GM12864 (cell line): ENCODE data around the gene MRPL1.
"Not testable (repeated sequence)": the region's sequence is repeated elsewhere in the genome, so short reads cannot be mapped to it uniquely, and the experiment has no call there.

Source experiments
- DNase-seq: peaks from one replicate; pipeline ENCODE4 v3.0.0-alpha.2; 2011; ENCODE audit warnings: low read depth
- H3K4me3 ChIP-seq: 2 replicates; pipeline ENCODE4 v1.5.1; 2011; ENCODE audit warnings: mild to moderate bottlenecking, low read depth, low read length, control low read depth
- TF ChIP-seq, protein P1 (sequence below): IDR thresholded peaks from 2 replicates; pipeline ENCODE4 v1.5.1; 2011; ENCODE audit warnings: low read depth, mild to moderate bottlenecking, moderate library complexity, low read length, control low read depth, inconsistent platforms; ENCODE audit errors: missing control alignments

Gene MRPL1

GRCh38 chr4:77849278-77849965 is 13.2 kb upstream of the MRPL1 start:
- H3K4me3 ChIP-seq, result no peak overlapping the region
- TF ChIP-seq, protein P1, sequence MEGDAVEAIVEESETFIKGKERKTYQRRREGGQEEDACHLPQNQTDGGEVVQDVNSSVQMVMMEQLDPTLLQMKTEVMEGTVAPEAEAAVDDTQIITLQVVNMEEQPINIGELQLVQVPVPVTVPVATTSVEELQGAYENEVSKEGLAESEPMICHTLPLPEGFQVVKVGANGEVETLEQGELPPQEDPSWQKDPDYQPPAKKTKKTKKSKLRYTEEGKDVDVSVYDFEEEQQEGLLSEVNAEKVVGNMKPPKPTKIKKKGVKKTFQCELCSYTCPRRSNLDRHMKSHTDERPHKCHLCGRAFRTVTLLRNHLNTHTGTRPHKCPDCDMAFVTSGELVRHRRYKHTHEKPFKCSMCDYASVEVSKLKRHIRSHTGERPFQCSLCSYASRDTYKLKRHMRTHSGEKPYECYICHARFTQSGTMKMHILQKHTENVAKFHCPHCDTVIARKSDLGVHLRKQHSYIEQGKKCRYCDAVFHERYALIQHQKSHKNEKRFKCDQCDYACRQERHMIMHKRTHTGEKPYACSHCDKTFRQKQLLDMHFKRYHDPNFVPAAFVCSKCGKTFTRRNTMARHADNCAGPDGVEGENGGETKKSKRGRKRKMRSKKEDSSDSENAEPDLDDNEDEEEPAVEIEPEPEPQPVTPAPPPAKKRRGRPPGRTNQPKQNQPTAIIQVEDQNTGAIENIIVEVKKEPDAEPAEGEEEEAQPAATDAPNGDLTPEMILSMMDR, result no peak
- no peak for DNase-seq

DNA sequence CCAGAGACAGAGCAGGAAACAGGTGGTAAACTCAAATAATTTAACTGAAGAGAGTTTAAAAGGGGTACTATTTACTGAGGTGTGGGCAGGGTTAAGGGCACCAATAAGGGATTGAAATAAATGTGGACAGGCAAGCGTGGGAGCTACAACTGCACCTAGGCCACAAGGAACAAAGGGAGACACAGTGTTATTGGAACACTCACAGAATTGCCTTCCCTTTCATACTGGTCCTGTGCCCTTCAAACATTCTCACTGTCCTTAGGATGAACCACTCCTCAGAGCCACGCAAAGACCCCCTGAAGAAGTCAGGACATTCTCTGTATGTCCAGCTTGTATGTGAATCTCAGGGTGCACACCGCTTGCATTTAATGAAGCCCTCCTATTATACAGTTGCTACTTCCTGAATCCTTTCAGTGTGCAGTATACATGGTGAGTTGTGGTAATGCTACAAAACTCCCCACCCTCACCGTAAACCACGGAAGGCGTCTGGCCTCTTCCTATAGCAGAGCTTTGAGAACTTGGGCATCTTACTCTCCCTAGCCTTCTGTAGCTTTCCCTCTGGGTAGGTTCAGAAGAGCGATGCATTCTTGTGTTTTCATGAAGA is 9.6 kb upstream of the MRPL1 start:
- TF ChIP-seq, protein P1, result no peak
- peak; percentile 35 for DNase-seq
- H3K4me3 ChIP-seq, result no peak overlapping the region

- H3K4me3 ChIP-seq, result no peak overlapping the region
These were observed 8.1 kb upstream of the MRPL1 start for GRCh38 chr4:77854431-77855111.

DNA sequence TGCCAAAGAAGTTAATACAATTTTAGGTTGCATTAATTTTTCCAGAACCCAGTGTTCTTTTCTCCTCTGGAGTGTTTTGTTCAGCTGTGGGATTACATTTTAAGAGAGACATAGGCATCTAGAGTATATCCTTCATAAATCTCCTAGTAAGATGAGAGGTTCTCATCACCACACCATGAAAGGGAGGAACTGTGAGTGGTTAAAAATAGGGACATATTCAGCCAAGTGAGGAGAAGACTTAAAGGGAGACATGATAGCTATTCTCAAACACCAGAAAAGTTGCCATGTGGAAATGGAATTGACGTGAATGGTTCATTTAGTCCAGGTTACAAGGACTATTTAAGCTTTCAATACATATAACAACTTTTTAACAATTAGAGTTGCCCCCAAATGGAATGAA is 6.5 kb upstream of the MRPL1 start:
- no peak for DNase-seq
- TF ChIP-seq, protein P1, result no peak
- no peak overlapping the region for H3K4me3 ChIP-seq

More at GRCh38 chr4:77854431-77855111, 8.1 kb upstream of the MRPL1 start:
- TF ChIP-seq, protein P1, result no peak
- no peak for DNase-seq

GRCh38 chr4:77859256-77859655 is 3.4 kb upstream of the MRPL1 start:
- TF ChIP-seq, protein P1, result no peak
- no peak for DNase-seq
- H3K4me3 ChIP-seq, result no peak overlapping the region

DNA sequence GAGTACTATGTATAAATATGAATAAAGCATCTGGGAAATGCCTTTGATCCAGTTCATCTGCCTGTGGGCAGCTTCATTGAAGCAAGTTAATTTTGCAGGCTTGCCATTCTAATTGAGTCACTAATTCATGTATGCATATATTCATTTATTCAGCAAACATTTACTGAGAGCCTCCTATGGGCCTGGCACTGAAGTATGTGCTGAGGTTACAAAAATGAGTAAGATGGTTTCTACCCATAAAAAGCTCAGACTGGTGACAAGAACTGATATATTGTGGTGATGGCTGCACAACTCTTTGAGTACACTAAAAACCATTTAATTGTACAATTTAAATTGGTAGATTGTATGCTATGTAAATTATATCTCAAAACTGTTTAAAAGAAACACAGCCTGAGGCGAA is 1.1 kb upstream of the MRPL1 start:
- DNase-seq, result peak; percentile 24
- H3K4me3 ChIP-seq, result peak overlapping the region; percentile 70

GRCh38 chr4:77863341-77863740 is 711 bp downstream of the MRPL1 start:
- peak overlapping the region; percentile 70 for H3K4me3 ChIP-seq
- not testable (repeated sequence) for DNase-seq

More for the DNA sequence above, 1.1 kb upstream of the MRPL1 start:
- TF ChIP-seq, protein P1, result no peak
